Thoracic aorta (tissue), 2 donors: ENCODE results near the gene SCN1B. TPM values are rescaled to one million over a fixed set of nuclear protein-coding genes. Genes with fewer than 3 reads are reported as not detected.
"Not testable (repeated sequence)": the region's sequence is repeated elsewhere in the genome, so short reads cannot be mapped to it uniquely, and the experiment has no call there.

Source experiments
- ATAC-seq: fragments of 150-250 bp; one replicate; pipeline ENCODE4 v1.8.0; 2017; ENCODE audit warnings: low read depth; ENCODE audit not compliant: insufficient number of reproducible peaks, low FRiP score
- DNase-seq: peaks from one replicate; pipeline ENCODE4 v3.0.0-alpha.2; 2020; ENCODE audit warnings: low spot score
- H3K27ac ChIP-seq, 2 donors: fragments of 200-600 bp; sonication (generic); 1 replicate in 1 of 2; 2 replicates in 1 of 2; pipeline ENCODE4 v1.5.1; 2016; ENCODE audit warnings: mild to moderate bottlenecking in 2 of 2, moderate library complexity in 2 of 2
- H3K27me3 ChIP-seq: fragments of 200-600 bp; sonication (generic); replicated peaks from 2 replicates; pipeline ENCODE4 v1.6.0; 2016; ENCODE audit warnings: mild to moderate bottlenecking; ENCODE audit not compliant: insufficient read depth
- H3K36me3 ChIP-seq: fragments of 200-600 bp; sonication (generic); one replicate; pipeline ENCODE4 v1.5.1; 2016
- H3K4me1 ChIP-seq, 2 donors: fragments of 200-600 bp; sonication (generic); 1 replicate in 1 of 2; 2 replicates in 1 of 2; pipeline versions ENCODE4 v1.5.1 to v1.6.0; 2016; ENCODE audit warnings: low read depth in 2 of 2, mild to moderate bottlenecking in 1 of 2; ENCODE audit not compliant: control insufficient read depth in 1 of 2
- H3K4me3 ChIP-seq: fragments of 200-600 bp; sonication (generic); 2 replicates; pipeline ENCODE4 v1.5.1; 2016; ENCODE audit warnings: mild to moderate bottlenecking
- H3K9me3 ChIP-seq: fragments of 200-600 bp; sonication (generic); 2 replicates; pipeline ENCODE4 v1.5.1; 2016
- total RNA-seq, 2 donors: library from RNA; depleted of rRNA; stranded (reverse); fragments of >200 nt; gene quantifications; one replicate each; pipeline versions ENCODE4 v1.1.0 to v1.2.3, GENCODE V29; 2016
- TF ChIP-seq, protein P1 (sequence below): fragments of 200-600 bp; sonication (generic); IDR thresholded peaks from one replicate; pipeline ENCODE4 v1.5.1; 2019; ENCODE audit warnings: antibody characterized with exemption

SCN1B gene
- total RNA-seq, 2 donors from 2014 or later = 25.1 to 26.0 TPM

DNA sequence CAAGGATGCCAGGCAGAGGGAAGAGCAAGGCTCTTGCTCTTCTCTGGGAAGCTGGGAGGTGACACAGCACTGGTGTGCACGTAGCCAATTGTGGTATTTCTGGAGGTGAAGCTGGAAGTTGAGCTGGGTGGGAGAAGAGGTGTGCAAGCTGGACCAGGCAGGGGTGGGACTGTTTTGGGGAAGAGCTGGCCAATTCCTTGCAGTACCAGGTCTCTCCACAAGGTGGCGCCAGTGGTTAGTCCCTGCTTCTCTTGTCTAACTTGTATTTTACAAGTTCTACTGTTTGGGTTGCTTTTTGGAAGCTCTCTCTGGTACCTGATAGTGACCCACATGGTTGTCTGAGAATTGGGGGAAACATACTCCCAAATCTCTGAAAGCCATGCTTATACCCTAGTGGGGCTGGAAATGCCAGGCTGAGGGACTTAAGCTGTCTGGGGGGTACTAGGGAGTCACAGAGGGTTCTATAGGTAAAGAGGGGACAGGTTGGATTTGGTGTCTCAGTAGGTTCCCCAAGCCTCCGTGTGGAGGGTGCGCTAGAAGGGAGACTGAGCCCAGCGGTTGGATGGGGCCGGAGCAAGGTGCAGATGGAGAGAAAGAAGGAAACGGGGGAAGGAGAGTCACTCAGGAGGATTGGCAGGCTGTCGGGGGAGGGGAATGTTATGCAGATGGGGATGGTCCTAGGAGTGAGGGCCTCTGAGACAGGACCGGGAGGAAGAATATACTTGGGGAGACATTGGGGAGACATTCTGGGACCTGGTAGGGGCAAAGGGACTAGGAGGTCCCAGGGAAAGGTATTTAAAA, 14.2 kb downstream of the SCN1B start:
- Histone ChIP-seq H3K27ac (no peak overlapping the region), H3K36me3 (no peaks in the 10 kb centered on the region), H3K4me3 (no peak overlapping the region), H3K27me3 (no peaks in the 10 kb centered on the region), H3K9me3 (no peaks in the 10 kb centered on the region), H3K4me1 (peaks cover 11 to 22% of the 10 kb centered on the region in 2 donors)
- TF ChIP-seq, protein P1, sequence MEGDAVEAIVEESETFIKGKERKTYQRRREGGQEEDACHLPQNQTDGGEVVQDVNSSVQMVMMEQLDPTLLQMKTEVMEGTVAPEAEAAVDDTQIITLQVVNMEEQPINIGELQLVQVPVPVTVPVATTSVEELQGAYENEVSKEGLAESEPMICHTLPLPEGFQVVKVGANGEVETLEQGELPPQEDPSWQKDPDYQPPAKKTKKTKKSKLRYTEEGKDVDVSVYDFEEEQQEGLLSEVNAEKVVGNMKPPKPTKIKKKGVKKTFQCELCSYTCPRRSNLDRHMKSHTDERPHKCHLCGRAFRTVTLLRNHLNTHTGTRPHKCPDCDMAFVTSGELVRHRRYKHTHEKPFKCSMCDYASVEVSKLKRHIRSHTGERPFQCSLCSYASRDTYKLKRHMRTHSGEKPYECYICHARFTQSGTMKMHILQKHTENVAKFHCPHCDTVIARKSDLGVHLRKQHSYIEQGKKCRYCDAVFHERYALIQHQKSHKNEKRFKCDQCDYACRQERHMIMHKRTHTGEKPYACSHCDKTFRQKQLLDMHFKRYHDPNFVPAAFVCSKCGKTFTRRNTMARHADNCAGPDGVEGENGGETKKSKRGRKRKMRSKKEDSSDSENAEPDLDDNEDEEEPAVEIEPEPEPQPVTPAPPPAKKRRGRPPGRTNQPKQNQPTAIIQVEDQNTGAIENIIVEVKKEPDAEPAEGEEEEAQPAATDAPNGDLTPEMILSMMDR = peak; percentile 88
- DNase-seq = no peak
- no peak for ATAC-seq

DNA sequence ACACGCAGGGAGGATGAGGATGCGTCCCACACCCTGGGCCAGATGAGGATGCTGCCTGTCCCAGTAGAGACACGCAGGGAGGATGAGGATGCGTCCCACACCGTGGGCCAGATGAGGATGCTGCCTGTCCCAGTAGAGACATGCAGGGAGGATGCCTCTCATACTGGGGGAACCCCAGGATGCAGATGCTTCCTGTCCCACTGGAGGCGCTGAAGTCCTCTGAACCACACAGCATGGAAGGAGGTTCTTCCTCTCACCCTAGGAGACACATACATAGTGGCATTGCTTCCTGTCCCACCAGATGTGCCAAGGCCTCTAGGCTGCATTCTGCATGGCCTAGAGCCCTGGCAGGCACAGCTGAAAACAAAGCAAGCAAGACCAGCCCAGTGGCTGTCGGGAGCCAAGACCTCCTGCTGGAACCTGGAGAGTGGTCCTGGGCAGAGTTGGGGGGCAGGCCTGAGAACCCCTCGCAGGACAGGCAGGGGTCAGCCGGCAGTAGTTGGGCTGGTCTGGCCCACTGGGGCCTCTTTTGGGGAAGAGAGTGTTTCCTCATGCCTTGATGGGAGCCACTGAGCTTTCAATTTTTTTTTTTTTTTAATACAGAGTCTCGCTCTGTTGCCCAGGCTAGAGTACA, 15.5 kb downstream of the SCN1B start:
- no peaks in the 10 kb centered on the region for H3K36me3 ChIP-seq
- ATAC-seq (no peak), DNase-seq (no peak)
- no peaks in the 10 kb centered on the region for H3K9me3 ChIP-seq
- no peak overlapping the region for H3K4me3 ChIP-seq
- H3K4me1 ChIP-seq = peaks cover 6 to 12% of the 10 kb centered on the region in 2 donors
- no peak overlapping the region for H3K27ac ChIP-seq
- TF ChIP-seq, protein P1 = no peak
- H3K27me3 ChIP-seq = no peaks in the 10 kb centered on the region

DNA sequence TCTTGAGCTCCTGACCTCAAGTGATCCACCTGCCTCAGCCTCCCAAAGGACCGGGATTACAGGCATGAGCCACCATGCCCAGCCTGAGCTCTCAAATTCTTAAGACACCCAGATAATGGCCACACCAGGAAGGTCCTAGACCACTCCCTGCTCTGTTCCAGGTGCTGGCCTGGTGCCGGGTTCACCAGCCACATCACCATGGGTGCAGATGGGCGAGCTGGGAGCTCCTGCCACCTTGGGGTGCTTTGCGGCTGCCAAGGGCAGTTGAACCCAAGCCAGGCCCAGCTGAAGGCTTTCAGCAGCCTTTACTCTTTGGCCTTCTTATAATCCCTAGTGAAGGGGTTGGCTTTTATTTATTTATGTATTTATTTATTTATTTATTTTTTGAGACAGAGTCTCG, 16.2 kb downstream of the SCN1B start:
- Histone ChIP-seq H3K4me3 (no peak overlapping the region), H3K27me3 (no peaks in the 10 kb centered on the region), H3K4me1 (peaks cover 0 to 5% of the 10 kb centered on the region in 2 donors), H3K36me3 (no peaks in the 10 kb centered on the region), H3K9me3 (no peaks in the 10 kb centered on the region), H3K27ac (no peak overlapping the region)
- DNase-seq (no peak), ATAC-seq (no peak)
- TF ChIP-seq, protein P1 = no peak

DNA sequence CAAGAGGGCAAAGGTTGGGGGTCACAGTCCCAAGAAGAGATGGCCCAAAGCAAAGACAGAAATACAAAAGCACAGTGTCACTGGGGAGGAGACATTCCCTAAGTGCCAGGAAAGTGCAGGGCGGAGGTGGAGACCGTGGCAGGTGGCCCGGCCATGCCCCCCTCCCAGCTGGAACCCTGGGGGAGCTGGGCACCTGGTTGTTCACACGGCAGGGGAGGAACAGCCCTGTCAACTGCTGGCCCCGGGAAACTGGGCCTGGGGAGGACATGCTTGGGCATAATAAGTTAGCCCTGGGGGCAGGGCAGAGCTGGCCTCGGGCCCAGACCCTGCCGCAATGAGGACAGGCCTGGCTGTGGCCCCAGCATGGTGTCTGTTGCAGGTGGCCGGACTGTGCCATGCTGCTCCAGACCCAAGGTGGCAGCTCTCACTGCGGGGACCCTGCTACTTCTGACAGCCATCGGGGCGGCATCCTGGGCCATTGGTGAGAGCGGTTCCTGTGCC, 18.7 kb downstream of the SCN1B start:
- no peak for ATAC-seq
- no peaks in the 10 kb centered on the region for H3K4me1 ChIP-seq
- no peaks in the 10 kb centered on the region for H3K9me3 ChIP-seq
- no peak overlapping the region for H3K4me3 ChIP-seq
- TF ChIP-seq, protein P1 = no peak
- no peak for DNase-seq
- no peaks in the 10 kb centered on the region for H3K27me3 ChIP-seq
- no peaks in the 10 kb centered on the region for H3K36me3 ChIP-seq
- no peak overlapping the region for H3K27ac ChIP-seq

DNA sequence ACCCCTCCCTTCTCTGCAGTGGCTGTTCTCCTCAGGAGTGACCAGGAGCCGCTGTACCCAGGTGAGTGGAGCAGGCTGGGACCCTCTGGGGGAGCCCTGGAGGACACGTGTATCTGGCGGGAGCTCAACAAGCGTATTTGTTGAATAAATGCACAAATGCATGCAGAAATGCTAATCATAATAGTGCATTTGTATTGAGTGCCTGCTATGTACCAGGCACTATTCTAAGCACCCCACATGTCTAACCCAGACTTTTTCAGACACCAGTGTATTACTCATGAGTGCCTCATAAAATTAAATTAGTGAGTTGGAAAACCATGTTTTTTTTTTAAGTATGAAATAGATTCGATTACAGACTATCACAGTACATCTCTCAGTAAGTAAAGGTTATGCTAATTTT, 19.2 kb downstream of the SCN1B start:
- DNase-seq = no peak
- no peak overlapping the region for H3K27ac ChIP-seq
- ATAC-seq = no peak
- H3K36me3 ChIP-seq = no peaks in the 10 kb centered on the region
- H3K9me3 ChIP-seq = no peaks in the 10 kb centered on the region
- H3K4me3 ChIP-seq = no peak overlapping the region
- H3K27me3 ChIP-seq = no peaks in the 10 kb centered on the region
- no peaks in the 10 kb centered on the region for H3K4me1 ChIP-seq
- TF ChIP-seq, protein P1 = no peak

DNA sequence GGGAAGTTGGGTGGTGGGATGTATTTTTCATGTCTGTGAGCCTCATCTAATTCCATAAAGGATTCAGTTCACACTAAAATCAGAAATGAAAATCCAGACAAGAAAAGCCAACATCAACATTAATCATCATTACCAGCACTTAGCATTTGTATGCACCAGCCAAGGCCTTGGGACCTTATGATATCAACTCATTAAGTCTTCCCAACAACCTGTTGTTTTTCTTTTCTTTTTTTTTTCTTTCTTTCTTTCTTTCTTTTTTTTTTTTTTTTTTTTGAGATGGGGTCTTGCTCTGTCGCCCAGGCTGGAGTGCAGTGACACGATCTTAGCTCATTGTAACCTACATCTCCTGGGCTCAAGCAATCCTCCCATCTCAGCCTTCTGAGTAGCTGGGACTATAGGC, 20.4 kb downstream of the SCN1B start:
- not testable (repeated sequence) for ATAC-seq

DNA sequence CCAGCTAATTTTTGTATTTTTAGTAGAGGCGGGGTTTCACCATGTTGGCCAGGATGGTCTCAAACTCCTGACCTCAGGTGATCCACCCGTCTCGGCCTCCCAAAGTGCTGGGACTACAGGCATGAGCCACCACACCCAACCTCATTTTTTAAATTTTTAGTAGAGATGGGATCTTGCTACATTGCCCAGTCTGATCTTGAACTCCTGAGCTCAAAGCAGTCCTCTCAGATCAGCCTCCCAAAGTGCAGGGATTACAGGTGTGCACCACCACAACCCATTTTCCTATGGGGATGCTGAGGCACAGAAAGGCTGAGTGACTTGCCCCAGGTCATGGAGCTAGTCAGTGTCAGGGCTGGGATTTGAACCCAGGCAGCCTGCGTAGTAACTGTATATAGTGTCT, 21.0 kb downstream of the SCN1B start:
- not testable (repeated sequence) for ATAC-seq, H3K4me3 ChIP-seq, H3K4me1 ChIP-seq, H3K27ac ChIP-seq, H3K9me3 ChIP-seq, DNase-seq, H3K27me3 ChIP-seq, H3K36me3 ChIP-seq

More for the DNA sequence above, 20.4 kb downstream of the SCN1B start:
- not testable (repeated sequence) for H3K27ac ChIP-seq, H3K4me3 ChIP-seq, H3K4me1 ChIP-seq, H3K27me3 ChIP-seq, DNase-seq, H3K36me3 ChIP-seq, H3K9me3 ChIP-seq
